GM18505 (cell line): Measurements from ENCODE around the gene EFCAB6.

Source experiments
- ATAC-seq: cut with Tn5 transposase; IDR thresholded peaks from one replicate; pipeline ENCODE4 v1.9.1; 2021; ENCODE audit not compliant: unreplicated experiment
- POLR2A ChIP-seq: IDR thresholded peaks from 4 replicates; pipeline ENCODE4 v1.6.1; 2011; ENCODE audit warnings: borderline replicate concordance; ENCODE audit not compliant: insufficient read depth, insufficient read length; ENCODE audit errors: extremely low read depth

Gene EFCAB6

GRCh38 chr22:43533656-43534428, 278.3 kb downstream of the EFCAB6 start:
- ATAC-seq = no peak
- TF ChIP-seq POLR2A = no peak

DNA sequence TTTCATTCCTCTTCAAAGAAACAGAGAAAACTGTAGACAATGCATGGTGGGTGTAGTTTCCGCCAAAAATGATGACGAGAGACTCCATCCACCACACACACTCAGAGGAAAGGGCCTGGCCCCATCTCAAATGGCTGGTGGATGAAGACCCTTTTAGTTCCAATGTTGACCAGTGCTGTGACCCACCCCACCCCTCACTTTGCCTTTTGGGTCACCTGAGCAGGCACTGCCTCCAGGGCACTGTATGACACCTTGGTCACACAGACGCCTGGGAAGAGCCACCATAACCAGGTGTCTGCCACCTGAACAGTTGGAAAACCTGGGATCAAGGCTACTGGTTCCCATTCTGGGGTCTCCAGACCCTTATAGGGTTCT, 279.0 kb downstream of the EFCAB6 start:
- TF ChIP-seq POLR2A = no peak
- no peak for ATAC-seq

- ATAC-seq = no peak
- TF ChIP-seq POLR2A = no peak
These were observed 279.6 kb downstream of the EFCAB6 start for GRCh38 chr22:43532301-43533155.

GRCh38 chr22:43531651-43532050, 280.5 kb downstream of the EFCAB6 start:
- TF ChIP-seq POLR2A = no peak
- no peak for ATAC-seq

DNA sequence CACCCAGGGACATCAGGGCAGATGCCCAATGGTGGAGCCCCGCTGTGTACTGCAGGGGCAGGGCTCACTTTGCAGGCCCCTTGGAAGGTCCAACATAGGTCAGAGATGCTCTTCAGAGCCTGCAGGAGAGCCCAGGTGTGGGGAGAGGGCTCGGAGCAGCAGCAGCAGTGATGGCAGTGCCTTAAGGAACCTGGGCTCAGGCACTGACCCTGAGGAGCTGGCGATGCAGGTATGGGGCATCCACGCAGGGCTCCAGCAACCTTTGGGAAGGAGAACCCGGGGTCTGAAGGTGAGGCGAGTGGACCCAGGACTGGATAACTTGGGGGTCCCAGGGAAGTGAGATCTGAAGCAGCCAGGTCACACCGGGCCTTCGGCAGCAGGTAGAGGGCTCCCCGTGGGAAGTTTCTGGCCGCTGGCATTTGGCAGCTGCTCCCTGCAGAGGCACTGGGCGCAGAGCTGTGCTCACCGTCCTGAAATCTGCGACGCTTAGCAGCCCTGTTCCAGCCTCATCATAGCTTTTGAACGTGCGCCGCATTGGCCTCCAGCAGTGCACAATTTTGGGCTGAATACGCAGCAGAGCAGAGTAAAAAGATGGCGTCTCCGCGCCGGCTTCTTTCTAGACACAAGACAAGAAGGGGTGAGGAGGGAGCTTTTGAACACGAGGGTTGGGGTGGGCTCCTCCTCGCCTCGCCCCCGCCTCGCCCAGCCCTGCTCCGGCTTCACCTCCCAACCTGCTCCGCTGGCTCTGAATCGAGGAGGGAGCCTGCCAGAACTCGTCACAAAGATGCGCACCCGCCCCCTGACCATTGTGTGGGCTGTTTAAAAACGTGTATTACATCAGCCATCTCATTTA, 281.5 kb downstream of the EFCAB6 start:
- no peak for TF ChIP-seq POLR2A
- ATAC-seq = no peak

GRCh38 chr22:43529934-43530333, 282.2 kb downstream of the EFCAB6 start:
- TF ChIP-seq POLR2A = no peak

GRCh38 chr22:43529461-43529860, 282.6 kb downstream of the EFCAB6 start:
- ATAC-seq = no peak
- TF ChIP-seq POLR2A = no peak

More at GRCh38 chr22:43529934-43530333, 282.2 kb downstream of the EFCAB6 start:
- no peak for ATAC-seq

GRCh38 chr22:43528601-43529360, 283.3 kb downstream of the EFCAB6 start:
- ATAC-seq = no peak
- TF ChIP-seq POLR2A = no peak

- ATAC-seq = no peak
- TF ChIP-seq POLR2A = no peak
These were observed 285.2 kb downstream of the EFCAB6 start for GRCh38 chr22:43526946-43527345.

GRCh38 chr22:43526117-43526655, 285.9 kb downstream of the EFCAB6 start:
- no peak for TF ChIP-seq POLR2A
- ATAC-seq = no peak

GRCh38 chr22:43521716-43522115, 290.4 kb downstream of the EFCAB6 start:
- ATAC-seq = no peak
- TF ChIP-seq POLR2A = no peak

DNA sequence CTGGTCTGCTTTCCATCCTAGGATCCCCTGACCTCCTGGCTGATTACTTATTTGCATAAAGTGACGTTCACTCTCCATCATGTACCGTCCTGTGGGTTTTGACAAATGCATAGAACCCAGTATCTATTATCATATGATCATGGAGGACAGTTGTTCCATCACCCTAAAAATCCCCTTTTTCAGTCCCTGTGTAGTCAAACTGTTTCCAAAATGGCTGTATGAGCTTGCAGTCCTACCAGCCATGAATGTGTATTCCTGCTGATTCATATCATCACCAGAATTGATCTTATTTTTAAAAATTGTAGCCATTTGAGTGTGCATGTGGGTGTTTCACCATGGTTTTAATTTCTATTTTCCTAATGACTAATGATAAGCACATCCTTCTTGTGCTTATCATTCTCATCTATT, 291.5 kb downstream of the EFCAB6 start:
- ATAC-seq = no peak
- TF ChIP-seq POLR2A = no peak
